Ammon's horn (tissue), 1 donor: ENCODE measurements around the gene AGPS.

Experiments
- DNase-seq: peaks from one replicate; pipeline ENCODE4 v3.0.0-alpha.2; 2016; ENCODE audit warnings: low spot score

The AGPS gene

GRCh38 chr2:177586154-177586553 lies 193.6 kb downstream of the AGPS start:
- DNase-seq: no peak

GRCh38 chr2:177587371-177587770 lies 194.8 kb downstream of the AGPS start:
- DNase-seq: no peak

GRCh38 chr2:177588671-177589070 lies 196.1 kb downstream of the AGPS start:
- DNase-seq: no peak

GRCh38 chr2:177589186-177589585 lies 196.6 kb downstream of the AGPS start:
- no peak for DNase-seq

- DNase-seq: no peak
Measured at GRCh38 chr2:177592397-177592796, 199.8 kb downstream of the AGPS start.

- DNase-seq: no peak
Measured at GRCh38 chr2:177592945-177593344, 200.4 kb downstream of the AGPS start.

- no peak for DNase-seq
Measured at GRCh38 chr2:177593402-177593801, 200.8 kb downstream of the AGPS start.
